NCI-H2171 (cell line): Measurements from ENCODE around the gene RABGEF1.
"Not testable (repeated sequence)": the region's sequence is repeated elsewhere in the genome, so short reads cannot be mapped to it uniquely, and the experiment has no call there.

Experiments
- DNase-seq: peaks from one replicate; lab custom pipeline; 2025; lab: John Stamatoyannopoulos, UW

RABGEF1 gene

DNA sequence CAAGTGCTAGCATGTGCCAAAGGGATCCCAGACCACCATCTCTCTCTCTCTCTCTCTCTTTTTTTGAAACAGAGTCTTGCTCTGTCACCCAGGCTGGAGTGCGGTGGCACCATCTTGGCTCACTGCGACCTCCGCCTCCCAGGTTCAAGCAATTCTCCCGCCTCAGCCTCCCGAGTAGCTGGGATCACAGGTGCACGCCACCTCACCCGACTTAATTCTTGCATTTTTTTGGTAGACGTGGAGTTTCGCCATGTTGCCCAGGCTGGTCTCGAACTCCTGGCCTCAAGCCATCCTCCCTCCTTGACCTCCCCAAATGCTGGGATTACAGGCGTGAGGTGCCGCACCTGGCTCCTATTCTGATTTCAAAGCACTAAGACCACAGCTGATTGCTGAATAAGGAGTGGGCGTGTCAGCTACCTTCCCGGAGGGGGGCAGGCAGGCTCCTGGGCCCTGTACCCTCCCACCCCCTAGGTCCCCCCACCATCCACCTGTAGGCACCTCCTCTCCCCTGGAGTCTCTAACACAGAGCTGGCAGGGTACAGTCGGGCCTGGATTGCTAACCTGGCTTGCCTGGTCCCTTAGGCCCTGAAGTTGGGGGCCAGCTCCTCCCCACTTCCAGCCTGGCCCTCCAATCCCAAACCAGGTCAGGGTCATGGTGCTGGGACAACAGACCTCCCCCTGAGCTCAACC, 74.8 kb downstream of the RABGEF1 start:
- DNase-seq: not testable (repeated sequence)

DNA sequence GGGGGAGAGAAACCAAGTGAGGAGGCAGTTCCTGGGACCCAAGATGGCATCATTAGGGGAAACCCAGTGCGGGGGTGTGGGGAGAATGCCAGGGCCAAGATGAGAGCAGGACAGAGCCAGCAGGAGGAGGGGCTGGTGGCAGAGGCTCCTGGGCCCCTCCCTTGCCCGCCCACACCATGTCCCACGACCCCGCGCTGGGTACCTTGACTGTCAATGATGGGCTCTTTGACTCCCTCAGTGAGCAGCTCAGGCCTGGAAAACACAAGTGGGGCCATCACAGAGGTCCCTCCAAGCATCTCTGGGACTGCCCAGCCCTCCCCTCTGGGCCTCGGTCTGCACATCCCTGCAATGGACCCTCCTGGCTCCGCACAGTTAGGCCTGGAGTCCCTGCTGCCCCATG, 75.4 kb downstream of the RABGEF1 start:
- no peak for DNase-seq

DNA sequence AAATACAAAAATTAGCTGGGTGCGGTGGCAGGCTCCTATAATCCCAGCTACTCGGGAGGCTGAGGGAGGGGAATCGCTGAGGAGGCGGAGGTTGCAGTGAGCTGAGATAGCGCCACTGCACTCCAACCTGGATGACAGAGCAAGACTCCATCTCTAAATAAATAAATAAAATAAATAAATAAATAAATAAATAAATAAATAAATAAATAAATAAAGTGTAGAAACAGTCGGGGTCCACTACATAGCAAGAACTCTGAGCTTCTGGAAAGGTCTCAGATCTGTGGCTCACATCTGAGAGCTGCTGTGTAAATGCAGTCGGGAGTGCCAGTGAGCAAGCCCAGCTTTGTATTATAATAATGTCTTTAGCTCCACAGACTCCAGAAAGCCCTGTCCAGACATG, 76.1 kb downstream of the RABGEF1 start:
- not testable (repeated sequence) for DNase-seq

DNA sequence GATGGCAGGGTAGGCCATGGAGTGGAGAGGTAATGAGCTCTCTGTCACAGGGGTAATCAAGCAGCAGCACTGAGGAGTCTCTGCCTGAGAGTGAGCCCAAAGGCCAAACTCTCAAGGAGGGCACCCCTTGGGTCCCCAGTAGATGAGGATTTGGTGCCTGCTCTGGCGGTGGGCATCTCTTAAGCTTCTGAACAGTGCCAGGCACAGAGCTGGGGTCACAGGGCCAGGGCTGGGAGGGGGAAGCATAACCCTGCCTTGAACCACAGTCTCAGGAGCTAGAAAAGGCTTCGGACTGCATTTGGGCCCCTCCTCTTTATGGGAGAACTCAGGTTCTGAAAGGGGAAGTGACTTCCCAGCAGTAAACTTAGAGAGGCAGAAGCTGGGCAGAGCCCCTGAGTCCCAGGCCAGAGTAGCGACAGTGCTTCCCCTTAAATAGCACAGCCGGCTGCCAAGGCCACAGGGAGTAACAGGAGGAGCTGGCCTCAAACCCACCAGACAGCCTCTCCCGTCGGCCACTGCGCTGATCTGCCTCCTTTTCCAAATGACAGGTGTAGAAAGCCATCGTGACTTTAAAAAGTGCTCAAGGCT, 76.8 kb downstream of the RABGEF1 start:
- not testable (repeated sequence) for DNase-seq

DNA sequence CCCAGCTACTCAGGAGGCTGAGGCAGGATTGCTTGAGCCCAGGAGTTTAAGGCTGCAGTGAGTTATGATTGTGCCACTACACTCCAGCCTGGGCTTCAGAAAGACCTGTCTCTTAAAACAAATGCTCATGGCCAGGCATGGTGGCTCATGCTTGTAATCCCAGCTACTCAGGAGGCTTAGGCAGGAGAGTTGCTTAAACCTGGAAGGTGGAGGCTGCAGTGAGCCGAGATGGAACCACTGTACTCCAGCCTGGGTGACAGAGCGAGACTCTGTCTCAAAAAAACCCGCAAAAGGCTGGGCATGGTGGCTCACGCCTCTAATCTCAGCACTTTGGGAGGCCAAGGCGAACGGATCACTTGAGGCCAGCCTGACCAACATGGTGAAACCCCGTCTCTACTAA, 77.4 kb downstream of the RABGEF1 start:
- DNase-seq: not testable (repeated sequence)

DNA sequence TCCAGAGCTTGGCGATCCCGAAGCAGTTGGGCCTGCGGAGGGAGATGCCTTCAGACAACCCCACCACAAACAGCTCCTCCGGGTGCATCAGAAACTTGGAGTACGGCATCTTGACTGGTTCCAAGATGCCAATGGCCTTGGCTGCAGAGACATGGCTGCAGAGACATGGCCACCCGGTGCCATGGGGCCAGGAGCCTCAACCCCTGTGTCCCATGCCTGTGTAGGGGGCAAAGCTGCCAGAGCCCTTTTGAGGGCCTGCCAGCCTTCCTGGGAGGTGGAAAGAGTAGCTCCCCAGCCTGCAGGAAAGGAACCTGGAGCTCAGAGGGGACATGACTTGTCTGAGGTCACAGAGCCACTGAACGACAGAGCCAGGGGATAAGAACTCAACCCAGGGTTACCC, 83.5 kb downstream of the RABGEF1 start:
- no peak for DNase-seq

DNA sequence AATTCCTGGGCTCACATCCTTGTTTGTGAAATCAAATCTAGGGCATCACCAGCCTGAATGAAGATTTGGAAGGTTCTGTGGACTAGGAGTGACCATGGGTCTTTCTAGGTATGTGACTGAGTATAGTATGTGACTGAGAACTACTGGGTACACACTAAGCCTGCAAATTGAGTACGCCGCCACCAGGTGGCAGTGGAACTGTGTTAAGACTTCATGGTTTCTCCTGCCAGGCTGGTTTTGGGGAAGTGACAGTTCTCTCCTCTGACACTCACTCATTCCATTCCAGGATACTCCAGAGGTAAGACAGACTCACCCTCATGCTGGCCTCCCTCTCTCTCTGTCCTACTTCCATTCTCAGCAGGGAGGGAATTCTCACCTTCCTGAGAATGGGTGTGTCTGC, 85.0 kb downstream of the RABGEF1 start:
- DNase-seq: not testable (repeated sequence)

DNA sequence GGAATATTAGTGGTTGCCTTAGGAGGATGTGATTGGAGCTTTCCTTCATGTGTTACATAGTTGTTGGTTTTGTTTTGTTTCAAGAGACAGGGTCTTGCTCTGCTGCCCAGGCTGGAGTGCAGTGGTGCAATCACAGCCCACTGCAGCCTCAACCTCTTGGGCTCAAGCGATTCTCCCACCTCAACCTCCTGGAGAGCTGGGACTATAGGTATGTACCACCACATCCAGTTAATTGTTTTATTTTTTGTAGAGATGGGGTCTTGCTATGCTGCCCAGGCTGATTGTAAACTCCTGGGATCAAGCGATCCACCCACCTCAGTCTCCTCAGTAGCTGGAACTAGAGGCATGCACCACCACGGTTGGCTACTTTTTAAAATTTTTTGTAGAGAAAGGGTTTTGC, 86.1 kb downstream of the RABGEF1 start:
- DNase-seq: no peak

DNA sequence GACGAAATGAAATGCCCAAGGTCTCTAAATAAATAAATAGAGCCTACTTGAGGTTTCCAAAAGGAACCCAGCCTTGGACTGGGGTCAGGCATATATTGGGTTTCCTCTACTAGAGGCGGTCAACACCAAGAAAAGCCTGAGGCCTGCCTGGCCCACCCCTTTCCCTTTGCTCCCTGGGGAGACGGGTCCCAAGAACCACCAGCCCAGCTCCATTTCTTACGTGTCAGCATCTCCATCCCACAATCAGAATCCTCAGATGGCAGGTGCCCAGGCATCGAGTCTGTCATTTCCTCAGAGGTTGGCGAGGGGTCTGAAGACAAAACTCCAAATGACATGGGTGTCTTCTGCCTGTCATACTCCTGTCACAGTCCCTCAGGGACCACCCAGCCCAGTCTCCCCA, 90.4 kb downstream of the RABGEF1 start:
- not testable (repeated sequence) for DNase-seq

DNA sequence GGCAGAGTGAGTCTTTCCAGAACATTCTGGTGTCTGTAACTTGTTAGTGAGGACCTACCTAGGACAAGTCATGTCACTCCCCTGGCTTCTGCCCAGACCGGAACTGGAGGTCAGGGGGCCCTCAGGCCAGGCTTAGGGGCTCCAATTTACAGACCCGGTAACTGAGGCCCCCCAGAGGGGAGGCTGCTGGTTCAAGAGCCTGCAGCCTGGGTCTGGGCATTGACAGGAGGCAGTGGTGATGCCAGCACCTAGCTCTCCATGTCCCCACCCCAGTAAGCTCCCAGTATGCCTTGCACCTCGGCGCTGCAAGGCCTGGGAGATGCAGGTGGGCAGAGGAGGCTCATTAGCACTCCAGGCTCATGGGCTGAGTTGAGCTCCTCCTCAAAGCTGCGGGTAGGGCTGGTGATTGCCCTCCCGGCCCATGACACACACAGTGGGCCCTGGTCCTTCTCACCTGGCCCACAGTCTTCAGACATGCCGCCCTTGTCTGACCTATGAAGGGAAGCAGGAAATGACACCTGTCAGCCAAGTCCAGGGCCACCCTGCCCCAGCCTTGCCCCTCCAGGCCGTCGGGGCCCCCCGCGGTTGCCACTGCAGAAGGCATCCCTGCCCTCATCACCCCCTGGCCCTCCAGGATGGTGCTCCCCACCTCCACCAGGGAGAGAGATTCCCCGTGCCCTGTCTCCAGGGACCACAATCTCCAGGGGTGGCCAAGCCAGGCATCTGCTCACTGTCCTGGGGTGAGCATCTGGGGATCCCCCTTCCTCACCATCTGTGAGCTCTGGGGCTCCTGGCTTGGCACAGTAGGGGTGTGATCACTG, 92.2 kb downstream of the RABGEF1 start:
- no peak for DNase-seq

DNA sequence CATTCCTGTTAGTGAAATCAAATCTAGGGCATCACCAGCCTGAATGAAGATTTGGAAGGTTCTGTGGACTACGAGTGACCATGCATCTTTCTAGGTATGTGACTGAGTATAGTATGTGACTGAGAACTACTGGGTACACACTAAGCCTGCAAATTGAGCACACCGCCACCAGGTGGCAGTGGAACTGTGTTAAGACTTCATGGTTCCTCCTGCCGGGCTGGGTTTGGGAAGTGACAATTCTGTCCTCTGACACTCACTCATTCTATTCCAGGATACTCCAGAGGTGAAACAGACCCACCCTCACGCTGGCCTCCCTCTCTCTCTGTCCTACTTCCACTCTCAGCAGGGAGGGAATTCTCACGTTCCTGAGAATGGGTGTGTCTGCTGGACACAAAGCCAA, 96.5 kb downstream of the RABGEF1 start:
- no peak for DNase-seq

DNA sequence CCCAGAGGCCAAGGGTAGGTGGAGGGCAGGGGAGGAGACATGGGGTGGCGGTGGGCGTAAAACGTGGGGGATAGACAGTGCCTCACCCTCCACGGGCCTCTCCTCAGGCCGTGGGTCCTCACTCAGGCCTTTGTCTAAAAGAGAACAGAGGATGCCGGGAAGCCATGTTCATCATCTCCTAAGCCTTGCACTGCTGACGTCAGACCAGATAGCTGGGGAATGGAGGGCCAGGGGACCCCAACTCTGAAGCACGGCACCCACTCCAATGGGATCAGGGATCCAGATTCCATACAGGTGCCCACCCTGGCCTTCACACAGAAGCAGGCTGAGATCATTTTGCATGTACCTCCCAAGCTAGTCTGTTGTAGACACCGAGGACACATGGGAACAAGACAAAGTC, 97.1 kb downstream of the RABGEF1 start:
- DNase-seq: no peak

DNA sequence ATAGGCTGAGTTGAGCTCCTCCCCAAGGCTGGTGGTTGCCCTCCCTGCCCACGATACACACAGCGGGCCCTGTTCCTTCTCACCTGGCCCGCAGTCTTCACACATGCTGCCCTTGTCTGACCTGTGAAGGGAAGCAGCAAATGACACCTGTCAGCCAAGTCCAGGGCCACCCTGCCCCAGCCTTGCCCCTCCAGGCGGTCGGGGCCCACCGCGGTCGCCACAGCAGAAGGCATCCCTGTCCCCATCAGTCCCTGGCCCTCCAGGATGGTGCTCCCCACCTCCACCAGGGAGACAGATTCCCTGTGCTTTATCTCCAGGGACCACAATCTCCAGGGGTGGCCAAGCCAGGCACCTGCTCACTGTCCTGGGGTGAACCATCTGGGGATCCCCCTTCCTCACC, 99.3 kb downstream of the RABGEF1 start:
- no peak for DNase-seq

DNA sequence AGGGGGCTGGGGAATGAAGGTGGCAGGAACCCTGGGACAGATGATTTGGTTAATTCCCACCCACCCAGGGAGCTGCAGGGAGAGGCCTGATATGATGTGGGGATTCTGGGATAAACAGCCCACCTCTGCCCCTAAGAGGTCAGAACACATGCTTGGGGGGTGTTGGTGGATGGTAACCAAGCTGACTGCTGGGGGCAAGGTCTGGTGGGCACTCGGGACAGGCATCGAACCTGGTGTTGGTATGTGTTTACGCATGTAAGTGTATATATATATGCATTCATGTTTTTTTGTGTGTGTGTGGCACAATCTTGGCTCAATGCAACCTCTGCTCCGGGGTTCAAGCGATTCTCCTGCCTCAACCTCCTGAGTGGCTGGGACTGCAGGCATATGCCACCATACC, 99.8 kb downstream of the RABGEF1 start:
- DNase-seq: no peak

DNA sequence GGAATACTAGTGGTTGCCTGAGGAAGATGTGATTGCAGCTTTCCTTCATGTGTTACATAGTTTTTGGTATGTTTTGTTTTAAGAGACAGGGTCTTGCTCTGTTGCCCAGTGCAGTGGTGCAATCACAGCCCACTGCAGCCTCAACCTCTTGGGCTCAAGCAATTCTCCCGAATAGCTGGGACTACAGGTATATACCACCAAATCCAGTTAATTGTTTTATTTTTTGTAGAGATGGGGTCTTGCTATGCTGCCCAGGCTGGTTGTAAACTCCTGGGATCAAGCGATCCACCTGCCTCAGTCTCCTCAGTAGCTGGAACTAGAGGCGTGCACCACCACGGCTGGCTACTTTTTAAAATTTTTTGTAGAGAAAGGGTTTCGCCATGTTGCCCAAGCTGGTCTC, 101.4 kb downstream of the RABGEF1 start:
- no peak for DNase-seq

DNA sequence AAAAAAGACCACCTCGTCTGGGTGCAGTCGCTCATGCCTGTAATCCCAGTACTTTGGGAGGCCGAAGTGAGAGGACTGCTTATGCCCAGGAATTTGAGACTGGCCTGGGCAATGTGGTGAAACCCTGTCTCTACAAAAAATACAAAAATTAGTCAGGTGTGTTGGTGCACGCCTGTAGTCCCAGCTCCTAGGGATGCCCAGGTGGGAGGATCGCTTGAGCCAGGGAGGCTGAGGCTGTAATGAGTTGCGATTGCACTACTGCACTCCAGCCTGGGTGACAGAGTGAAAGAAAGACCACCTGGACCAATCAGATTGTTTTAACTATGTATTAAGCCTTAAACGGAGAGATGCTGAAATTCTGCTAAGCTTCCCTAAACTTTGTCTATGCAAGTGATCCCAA, 103.0 kb downstream of the RABGEF1 start:
- not testable (repeated sequence) for DNase-seq

DNA sequence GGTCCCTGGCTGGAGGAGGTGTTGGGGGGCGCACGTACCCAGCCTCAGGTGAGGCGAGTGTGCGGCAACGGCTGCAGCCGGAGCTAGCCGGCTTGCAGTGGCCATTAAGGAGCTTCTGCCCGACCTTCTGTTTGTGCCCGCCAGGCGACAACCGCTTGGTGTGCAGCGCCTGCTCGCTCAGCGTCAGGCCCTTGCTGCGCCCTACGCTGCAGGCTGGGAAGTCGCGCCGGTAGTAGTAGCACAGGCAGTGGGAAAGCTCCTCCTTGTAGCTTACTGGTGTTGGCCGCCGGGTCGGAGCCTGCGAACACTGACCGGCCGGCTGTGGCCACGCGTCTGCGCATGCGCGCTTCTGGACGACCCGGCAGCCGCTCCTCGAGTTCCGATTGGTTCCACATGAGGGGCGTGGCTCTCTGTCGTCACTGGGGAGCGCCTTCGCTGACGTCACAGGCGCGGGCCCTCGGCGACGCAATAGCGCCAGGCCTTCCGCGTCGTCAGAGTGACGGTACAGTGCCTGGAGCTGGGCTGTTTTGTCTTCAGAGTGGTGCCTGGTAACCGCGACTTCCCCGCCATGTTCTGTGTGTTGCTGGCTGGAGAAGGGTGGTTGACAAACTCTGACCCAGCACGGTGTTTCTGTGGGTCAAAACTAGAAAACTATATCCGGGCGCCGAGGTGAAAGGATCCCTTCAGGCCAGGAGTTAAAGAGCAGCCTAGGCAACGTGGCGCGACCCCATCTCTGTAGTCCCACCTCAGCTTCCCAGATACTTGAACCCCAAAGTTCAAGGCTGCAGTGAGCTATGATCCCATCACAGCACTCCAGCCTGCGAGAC, 104.2 kb downstream of the RABGEF1 start:
- peak; percentile 97 for DNase-seq

DNA sequence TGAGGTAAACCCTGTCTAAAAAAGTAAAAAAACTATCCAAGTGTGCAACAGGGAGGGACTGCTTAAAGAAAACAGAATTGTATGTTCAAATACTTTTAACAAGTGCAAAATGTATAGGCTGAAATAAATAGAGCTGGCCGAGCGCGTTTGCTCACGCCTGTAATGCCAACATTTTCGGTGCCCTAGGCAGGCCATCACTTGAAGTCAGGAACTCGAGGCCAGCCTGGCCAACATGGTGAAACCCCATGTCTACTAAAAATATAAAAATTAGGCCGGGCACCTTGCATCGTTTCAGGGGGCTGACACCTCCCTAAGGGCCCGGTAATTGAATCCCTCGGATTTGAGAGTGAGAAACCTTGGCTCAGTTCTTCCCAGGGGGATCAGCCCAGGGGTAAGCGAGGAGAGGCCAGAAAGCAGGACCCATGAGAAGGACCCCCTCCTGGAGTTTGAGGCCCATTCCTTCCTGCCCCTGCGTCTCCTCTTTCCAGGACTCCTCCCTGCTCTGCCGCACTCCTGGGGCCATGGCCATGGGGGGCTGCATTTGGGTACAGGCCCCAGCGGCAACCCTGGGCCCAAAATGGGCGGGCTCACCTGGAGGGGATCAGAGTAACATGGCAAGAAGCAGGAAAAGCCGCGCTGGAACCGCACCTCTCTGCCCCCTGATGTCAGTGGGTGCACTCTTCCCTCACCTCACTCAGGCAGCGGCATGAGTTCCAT, 105.0 kb downstream of the RABGEF1 start:
- no peak for DNase-seq

DNA sequence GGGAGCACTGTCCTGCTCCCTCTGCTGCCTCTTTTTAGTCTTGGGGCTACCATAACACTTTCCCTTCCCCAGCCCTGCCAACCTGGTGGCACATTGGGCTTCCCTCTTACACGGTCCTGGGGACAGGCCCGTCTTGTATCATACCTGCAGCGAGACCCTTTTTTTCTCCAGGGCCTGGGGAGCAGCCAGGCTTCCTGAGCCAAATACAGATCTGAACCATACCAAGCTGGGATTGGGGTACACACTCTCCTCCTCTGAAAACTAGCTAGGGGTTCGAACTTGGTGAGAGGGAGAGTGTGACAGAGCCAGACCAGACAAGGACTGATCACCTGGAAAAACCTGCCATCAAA, 105.5 kb downstream of the RABGEF1 start:
- DNase-seq: not testable (repeated sequence)

DNA sequence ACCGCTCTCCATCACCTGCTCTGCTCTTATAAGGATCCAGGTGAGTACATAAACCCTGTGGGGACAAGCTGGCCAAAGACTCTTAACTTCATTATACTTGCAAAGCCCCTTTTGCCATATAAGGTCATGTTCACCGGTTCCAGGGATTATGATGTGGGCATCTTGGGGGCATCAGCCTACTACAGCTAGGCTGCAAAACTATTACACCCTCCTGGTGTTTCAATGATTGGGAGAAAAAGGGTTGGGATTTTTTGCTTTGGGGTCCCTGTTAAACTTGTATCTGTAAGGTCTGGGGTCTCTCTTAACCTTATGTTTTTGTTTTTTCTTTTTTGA, 107.0 kb downstream of the RABGEF1 start:
- DNase-seq: not testable (repeated sequence)

DNA sequence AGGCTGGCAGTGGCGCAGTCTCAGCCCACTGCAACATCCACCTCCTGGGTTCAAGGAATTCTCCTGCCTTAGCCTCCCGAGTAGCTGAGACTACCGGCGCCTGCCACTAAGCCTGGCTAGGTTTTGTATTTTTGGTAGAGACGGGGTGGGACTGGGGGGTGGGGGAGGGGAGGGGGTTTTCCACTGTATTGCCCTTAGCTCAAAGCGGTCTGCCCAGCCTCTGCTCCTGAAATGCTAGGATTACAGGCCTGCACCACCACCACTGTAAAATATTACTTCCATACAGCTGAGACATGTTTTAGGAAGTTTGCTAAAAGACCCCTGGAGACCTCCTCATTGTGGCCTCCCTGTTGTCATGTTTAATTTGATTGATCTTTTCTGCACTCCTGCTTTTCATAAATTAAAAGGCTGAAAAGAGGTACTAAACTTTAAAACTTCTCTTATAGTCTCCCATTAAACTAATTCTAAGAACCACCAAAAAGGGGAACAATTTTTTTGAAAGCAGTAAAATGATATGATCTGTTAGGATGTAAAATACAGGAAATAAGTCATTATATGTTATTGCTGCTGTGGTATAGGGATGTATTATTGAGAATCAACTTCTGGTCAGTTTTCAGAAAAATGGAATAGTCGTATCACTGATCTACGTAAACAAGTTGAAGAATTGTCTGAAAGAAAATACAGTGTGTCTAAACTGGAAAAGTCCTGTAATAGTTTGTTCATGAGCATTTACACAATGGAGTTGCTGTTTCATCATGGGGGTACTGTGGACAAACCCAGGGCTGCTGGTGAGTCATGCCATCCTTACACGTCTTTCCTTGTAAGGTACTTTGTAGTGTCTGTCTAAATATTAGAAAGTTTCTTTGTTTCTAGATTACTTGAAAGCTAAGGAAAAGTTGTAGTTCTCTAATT, 107.6 kb downstream of the RABGEF1 start:
- DNase-seq: no peak
